DND-41 (cell line): ENCODE data around the gene IL7R.

Experiments used
- ATAC-seq: fragments of 200-7000 bp; cut with Tn5 transposase; 3 replicates; pipeline ENCODE4 v1.9.1; 2021; ENCODE audit warnings: low read depth; ENCODE audit not compliant: insufficient read depth
- DNase-seq: peaks from one replicate; pipeline ENCODE4 v3.0.0-alpha.2; 2020
- H2AFZ ChIP-seq: 2 replicates; pipeline ENCODE4 v1.6.0; 2012; ENCODE audit warnings: low read depth, low read length
- H3K27ac ChIP-seq: 2 replicates; pipeline ENCODE4 v1.5.1; 2012; ENCODE audit warnings: low read length, inconsistent platforms
- H3K27me3 ChIP-seq: fragments of 200-600 bp; sonication (generic); 2 replicates; pipeline ENCODE4 v1.6.0; 2012; ENCODE audit warnings: low read length, mild to moderate bottlenecking, inconsistent platforms; ENCODE audit not compliant: insufficient read depth, poor library complexity
- H3K36me3 ChIP-seq: 2 replicates; pipeline ENCODE4 v1.5.1; 2012; ENCODE audit warnings: low read length, inconsistent platforms; ENCODE audit not compliant: insufficient read depth
- H3K4me1 ChIP-seq: 2 replicates; pipeline ENCODE4 v1.5.1; 2012; ENCODE audit warnings: mild to moderate bottlenecking, low read length; ENCODE audit not compliant: insufficient read depth
- H3K4me2 ChIP-seq: 2 replicates; pipeline ENCODE4 v1.6.0; 2012; ENCODE audit warnings: mild to moderate bottlenecking, moderate library complexity, low read length, inconsistent platforms; ENCODE audit not compliant: insufficient read depth
- H3K4me3 ChIP-seq, 2 experiments: fragments of 200-600 bp in 1 of 2; shearing (Covaris generic) in 1 of 2; 2 replicates each; pipeline ENCODE4 v1.5.1; 2012 to 2016; ENCODE audit warnings: inconsistent platforms in 2 of 2, low read length in 2 of 2, mild to moderate bottlenecking in 2 of 2, low read depth in 1 of 2, moderate library complexity in 1 of 2
- H3K79me2 ChIP-seq: 2 replicates; pipeline ENCODE4 v1.6.0; 2012; ENCODE audit warnings: low read length, inconsistent platforms; ENCODE audit not compliant: insufficient read depth
- H3K9ac ChIP-seq: 2 replicates; pipeline ENCODE4 v1.6.0; 2012; ENCODE audit warnings: low read depth, mild to moderate bottlenecking, inconsistent platforms, low read length, moderate library complexity
- H3K9me3 ChIP-seq: 2 replicates; pipeline ENCODE4 v1.5.1; 2012; ENCODE audit warnings: low read length, moderate library complexity, mild to moderate bottlenecking, inconsistent platforms; ENCODE audit not compliant: insufficient read depth, severe bottlenecking
- H4K20me1 ChIP-seq: 2 replicates; pipeline ENCODE4 v1.6.0; 2012; ENCODE audit warnings: low read length; ENCODE audit not compliant: insufficient read depth
- EZH2 ChIP-seq: IDR thresholded peaks from 3 replicates; pipeline ENCODE4 v1.6.1; 2012; ENCODE audit warnings: borderline replicate concordance, low read depth, mild to moderate bottlenecking, moderate library complexity, low read length, inconsistent platforms; ENCODE audit not compliant: severe bottlenecking
- TF ChIP-seq, protein P1 (sequence below): IDR thresholded peaks from 2 replicates; pipeline ENCODE4 v1.5.1; 2012; ENCODE audit warnings: borderline replicate concordance, low read length, moderate library complexity, mild to moderate bottlenecking; ENCODE audit not compliant: poor library complexity, severe bottlenecking; ENCODE audit errors: extremely low read depth

IL7R gene

DNA sequence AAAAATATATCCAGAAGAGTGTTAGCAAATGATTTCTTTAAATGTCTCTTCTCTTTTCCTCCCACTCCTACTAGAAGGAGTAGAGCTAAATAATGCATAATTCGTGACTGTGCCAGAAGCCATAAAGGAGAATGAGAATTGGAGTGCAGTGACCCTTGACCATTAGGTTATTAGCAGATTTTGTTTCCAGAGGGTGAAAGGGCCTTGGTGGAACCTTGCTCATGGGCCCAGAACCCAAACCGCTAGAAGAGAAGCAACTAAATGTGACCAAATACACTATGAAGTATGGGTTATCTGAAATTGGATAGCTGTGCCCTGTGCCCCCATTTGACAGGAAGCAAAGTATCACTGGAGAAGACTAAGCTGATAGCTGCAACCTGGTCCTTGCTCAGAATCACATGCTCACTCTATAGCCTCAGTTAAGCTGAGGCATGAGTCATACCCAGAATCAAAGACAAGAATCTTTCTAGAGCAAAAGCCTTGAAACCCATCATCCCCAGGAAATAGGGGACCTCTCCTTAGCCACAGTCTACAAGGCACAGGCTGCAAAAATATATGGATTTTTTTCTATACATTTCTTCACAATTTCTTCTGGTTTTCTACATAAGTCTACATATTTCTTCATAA is 45.5 kb downstream of the IL7R start:
- Histone ChIP-seq H3K36me3 (peaks cover 7% of the 10 kb centered on the region; the same call in 1 of the 2 replicates), H2AFZ (no peak overlapping the region), H3K4me2 (peak overlapping the region; percentile 47), H3K4me1 (peaks cover 99% of the 10 kb centered on the region), H4K20me1 (no peaks in the 10 kb centered on the region), H3K79me2 (peaks cover 27% of the 10 kb centered on the region), H3K9ac (peak overlapping the region; percentile 78), H3K27ac (peak overlapping the region; percentile 95), H3K9me3 (peaks cover 6% of the 10 kb centered on the region), H3K4me3 (peak overlapping the region in 1 of 2 experiments; percentile 30; a peak in 2 of 4 replicates), H3K27me3 (no peaks in the 10 kb centered on the region)
- DNase-seq = peak; percentile 81
- ATAC-seq = peak; percentile 78
- TF ChIP-seq, protein P1, sequence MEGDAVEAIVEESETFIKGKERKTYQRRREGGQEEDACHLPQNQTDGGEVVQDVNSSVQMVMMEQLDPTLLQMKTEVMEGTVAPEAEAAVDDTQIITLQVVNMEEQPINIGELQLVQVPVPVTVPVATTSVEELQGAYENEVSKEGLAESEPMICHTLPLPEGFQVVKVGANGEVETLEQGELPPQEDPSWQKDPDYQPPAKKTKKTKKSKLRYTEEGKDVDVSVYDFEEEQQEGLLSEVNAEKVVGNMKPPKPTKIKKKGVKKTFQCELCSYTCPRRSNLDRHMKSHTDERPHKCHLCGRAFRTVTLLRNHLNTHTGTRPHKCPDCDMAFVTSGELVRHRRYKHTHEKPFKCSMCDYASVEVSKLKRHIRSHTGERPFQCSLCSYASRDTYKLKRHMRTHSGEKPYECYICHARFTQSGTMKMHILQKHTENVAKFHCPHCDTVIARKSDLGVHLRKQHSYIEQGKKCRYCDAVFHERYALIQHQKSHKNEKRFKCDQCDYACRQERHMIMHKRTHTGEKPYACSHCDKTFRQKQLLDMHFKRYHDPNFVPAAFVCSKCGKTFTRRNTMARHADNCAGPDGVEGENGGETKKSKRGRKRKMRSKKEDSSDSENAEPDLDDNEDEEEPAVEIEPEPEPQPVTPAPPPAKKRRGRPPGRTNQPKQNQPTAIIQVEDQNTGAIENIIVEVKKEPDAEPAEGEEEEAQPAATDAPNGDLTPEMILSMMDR = no peak
- no peak for TF ChIP-seq EZH2

DNA sequence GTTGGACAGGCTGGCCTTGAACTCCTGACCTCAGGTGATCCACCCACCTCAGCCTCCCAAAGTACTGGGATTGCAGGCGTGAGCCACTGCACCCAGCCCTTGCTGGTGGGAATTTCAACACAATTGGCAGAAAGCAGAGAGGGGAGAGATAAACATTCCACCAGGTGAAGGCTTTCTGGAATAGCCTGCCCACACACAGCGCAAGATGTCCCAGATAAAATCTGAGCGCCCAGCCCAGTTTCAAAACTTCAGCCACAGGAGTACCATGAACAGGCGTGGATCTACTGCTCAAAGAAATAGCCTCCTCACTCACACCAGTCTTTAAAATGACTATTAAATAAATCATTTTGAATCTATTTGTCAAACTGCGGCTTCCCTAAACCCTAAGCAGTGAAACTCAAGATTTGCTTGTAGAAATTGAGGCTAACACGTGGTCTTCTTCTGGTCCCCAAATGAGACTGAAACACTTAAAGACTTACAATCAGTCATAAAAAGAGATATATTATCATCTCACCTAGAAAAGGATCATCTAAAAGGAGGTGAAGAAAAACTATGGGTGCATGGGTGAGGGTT is 47.0 kb downstream of the IL7R start:
- TF ChIP-seq, protein P1 = no peak
- no peak for TF ChIP-seq EZH2
- Histone ChIP-seq H3K4me1 (peaks cover 99% of the 10 kb centered on the region), H3K9ac (peak overlapping the region; percentile 78), H2AFZ (no peak overlapping the region), H4K20me1 (no peaks in the 10 kb centered on the region), H3K36me3 (peaks cover 7% of the 10 kb centered on the region; the same call in 1 of the 2 replicates), H3K9me3 (peaks cover 6% of the 10 kb centered on the region), H3K79me2 (peaks cover 19% of the 10 kb centered on the region), H3K4me3 (no peak overlapping the region), H3K4me2 (no peak overlapping the region), H3K27me3 (no peaks in the 10 kb centered on the region), H3K27ac (peak overlapping the region; percentile 95)
- DNase-seq = no peak
- ATAC-seq = no peak

DNA sequence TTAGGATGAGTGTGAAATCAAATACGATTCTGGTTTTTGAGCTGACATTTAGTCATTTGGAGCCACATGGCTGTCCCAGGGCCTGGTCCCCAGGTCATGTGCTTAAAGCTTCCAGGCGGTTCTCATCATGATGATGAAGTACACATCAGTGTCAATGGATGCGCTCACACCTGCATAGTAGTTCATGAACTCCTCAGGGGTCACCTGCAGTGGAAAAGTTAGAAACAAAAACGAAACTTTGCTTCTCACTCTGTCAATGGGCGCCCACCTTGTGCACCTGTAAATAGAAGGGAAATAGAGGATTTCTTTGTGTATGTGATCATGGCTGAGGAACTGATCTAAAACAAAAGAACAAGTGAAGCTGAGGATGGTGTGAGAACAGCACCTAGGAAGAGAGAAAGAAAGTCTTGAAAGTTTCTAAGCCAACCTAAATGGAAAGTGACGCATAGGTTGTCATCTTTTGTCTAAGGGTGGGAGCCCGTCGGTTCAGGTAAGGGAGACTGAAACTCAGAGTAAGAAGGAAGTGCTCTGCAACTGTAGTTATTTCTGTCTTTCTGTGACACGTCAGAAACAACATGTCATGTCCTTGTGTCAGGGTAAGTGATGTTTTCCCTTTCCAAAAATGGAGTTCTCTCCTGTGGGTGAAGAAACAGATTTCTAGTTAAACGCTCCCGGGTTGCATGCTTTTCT is 47.9 kb downstream of the IL7R start:
- H3K9ac ChIP-seq = no peak overlapping the region; the same call in 1 of the 2 replicates
- H3K27ac ChIP-seq = peak overlapping the region; percentile 95
- peaks cover 99% of the 10 kb centered on the region for H3K4me1 ChIP-seq
- DNase-seq = no peak
- TF ChIP-seq EZH2 = no peak
- TF ChIP-seq, protein P1 = no peak
- H3K4me3 ChIP-seq = no peak overlapping the region
- peaks cover 7% of the 10 kb centered on the region; the same call in 1 of the 2 replicates for H3K36me3 ChIP-seq
- H4K20me1 ChIP-seq = no peaks in the 10 kb centered on the region
- H3K27me3 ChIP-seq = no peaks in the 10 kb centered on the region
- no peak overlapping the region for H3K4me2 ChIP-seq
- peaks cover 6% of the 10 kb centered on the region for H3K9me3 ChIP-seq
- H3K79me2 ChIP-seq = peaks cover 19% of the 10 kb centered on the region
- no peak for ATAC-seq
- no peak overlapping the region for H2AFZ ChIP-seq
